ENCODE measurements around the gene PRPF18.

DNA sequence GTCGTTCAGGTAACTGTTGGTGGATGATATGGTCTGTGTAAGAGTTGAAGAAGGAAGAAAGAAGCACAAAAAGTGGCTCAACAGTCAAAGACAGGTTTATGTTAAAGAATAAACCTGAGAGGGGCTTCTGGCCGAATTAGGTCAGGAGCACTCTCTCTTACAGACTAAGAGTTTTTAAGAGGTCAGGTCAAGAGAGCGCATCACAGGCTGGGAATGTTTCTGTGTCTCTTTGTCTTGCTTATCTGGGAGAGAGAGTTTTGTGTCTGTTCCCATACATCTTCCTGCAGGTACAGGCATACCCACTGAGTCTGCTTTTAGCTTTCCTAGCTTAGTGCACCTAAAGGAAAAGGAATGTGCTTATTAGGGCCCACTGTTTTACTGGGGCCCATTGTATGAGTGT lies 22.2 kb upstream of the PRPF18 start:
- TF ChIP-seq, protein P1, sequence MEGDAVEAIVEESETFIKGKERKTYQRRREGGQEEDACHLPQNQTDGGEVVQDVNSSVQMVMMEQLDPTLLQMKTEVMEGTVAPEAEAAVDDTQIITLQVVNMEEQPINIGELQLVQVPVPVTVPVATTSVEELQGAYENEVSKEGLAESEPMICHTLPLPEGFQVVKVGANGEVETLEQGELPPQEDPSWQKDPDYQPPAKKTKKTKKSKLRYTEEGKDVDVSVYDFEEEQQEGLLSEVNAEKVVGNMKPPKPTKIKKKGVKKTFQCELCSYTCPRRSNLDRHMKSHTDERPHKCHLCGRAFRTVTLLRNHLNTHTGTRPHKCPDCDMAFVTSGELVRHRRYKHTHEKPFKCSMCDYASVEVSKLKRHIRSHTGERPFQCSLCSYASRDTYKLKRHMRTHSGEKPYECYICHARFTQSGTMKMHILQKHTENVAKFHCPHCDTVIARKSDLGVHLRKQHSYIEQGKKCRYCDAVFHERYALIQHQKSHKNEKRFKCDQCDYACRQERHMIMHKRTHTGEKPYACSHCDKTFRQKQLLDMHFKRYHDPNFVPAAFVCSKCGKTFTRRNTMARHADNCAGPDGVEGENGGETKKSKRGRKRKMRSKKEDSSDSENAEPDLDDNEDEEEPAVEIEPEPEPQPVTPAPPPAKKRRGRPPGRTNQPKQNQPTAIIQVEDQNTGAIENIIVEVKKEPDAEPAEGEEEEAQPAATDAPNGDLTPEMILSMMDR (IDR thresholded peaks at IDR 0.05; ENCODE audit: low read depth, low read length): no peak
- TF ChIP-seq POLR2A (IDR thresholded peaks at IDR 0.05; ENCODE audit: extremely low read depth, insufficient read length): no peak
- TF ChIP-seq, protein P2, sequence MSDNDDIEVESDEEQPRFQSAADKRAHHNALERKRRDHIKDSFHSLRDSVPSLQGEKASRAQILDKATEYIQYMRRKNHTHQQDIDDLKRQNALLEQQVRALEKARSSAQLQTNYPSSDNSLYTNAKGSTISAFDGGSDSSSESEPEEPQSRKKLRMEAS (IDR thresholded peaks at IDR 0.05; ENCODE audit: low read depth, low read length): no peak
